Measurements from ENCODE around the gene IRAK2. TPM values are rescaled to one million over a fixed set of nuclear protein-coding genes. Genes with fewer than 3 reads are reported as not detected.

IRAK2 gene
- polyA plus RNA-seq, 10 donors: 0.51 to 0.83 (median 0.71) TPM

DNA sequence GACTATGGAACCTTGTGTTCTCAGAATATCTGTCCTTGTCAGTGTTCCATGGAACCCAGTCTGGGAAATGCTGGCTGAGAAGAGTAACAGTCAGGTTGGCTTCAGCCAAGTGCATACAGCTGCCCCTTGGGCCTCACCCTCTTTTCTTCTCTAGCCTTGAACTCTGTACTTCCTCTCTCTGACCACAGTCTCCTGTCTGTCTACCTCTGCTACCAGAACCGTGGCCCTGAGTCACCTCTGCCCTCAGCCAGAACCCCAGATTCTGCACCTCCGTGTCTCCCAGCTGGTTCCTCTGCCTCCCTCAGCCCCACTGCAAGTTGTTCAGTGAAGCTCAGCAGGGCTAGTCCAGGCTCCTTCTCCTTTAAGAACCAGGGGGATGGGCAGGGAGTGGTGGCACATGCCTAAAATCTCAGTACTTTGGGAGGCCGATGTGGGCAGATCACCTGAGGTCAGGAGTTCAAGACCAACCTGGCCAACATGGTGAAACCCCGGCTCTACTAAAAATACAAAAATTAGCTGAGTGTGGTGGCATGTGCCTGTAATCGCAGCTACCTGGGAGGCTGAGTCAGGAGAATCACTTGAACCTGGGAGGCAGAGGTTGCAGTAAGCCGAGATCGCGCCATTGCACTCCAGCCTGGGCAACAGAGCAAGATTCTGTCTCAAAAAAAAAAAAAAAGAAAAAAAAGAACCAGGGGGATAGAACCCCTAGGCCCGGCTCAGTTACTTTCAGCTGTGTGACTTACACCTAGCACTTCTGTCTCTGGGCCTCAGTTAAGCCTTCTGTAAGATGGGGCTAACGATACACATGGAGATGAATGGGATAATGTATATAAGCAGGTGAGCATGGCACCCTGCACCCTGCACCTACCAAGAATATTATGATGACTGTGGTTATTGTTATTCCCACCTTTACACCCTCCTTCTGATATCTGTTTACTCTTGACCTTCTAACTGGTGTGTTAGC, 59.2 kb downstream of the IRAK2 start:
- DNase-seq: no peak

DNA sequence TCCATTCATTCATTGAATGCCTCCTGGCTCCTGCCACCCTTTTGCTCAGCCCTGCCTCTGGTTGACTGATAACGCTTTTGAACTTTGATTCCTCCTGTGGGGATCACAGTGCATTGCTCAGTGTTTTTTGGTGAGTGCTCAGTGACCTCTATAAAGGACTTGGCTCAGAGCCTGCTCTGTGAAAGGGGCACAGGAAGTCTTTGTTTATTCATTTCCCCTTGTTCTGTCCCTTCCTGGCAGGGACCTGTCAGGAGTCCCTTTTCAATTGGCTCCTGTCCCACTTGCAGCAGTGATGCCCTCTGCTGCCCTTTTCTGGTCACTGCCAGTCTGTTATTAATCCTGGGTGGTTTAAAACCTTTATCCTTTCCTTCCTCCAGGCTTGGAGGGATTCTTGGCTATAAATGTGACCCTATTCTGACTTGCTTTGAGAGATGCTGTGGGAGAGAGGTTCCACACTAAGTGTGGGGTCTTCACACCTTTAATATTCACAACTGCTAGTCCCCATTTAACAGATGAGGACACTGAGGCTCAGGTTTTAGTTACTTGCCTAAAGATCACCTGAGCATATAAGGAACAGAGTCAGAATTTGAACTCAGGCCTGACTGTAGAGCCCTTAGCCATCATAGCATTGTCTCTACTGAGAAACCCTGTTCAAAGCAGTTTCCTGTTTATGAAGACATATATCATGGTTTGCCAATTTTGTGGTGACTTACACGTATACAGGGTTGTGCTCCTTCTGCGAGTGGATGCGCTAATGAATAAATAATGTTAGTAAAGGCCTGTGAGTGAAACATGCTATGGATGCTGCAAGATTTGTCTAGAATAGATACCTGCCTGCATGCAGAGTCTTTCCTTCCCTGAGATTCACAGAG, 60.3 kb downstream of the IRAK2 start:
- DNase-seq: peak; percentile 49 to 72 (median 65)

GRCh38 chr3:10226293-10226692, 61.6 kb downstream of the IRAK2 start:
- DNase-seq: no peak

DNA sequence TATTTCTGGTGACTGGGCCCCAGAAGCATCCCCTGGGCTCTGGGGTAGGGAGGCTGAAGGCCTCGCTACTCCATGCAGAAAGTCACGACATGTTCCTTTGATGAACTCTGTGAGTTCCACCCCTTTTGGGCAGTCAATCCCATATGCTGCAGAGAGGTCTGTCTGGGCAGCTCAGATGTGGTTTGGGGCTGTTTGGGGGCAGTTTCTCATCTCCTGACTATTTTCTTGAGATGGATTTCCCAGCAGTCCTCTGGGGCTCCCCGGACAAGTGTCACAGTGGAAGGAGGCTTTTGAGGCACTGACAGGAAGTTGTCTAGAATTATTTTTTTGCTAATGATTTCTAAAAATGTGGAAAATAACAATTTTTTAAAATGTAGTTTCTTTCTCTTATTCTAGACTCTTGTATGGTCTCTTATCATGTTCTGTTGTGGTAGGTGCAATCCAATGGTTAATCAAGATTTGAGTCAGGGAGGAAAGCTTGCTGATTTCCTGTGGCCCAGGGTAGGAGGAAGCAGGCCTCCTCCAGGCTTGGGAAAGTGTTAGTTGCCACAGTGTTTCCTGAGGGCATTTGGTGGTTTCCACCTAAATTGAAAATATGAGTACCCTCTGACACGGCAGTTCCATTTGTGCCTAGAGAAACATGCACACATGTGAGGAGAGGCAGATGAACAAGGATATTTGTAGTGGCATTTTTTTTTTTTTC, 63.7 kb downstream of the IRAK2 start:
- peak in 1 of 3 donors; percentile 26 for DNase-seq

GRCh38 chr3:10229576-10229975, 64.9 kb downstream of the IRAK2 start:
- DNase-seq: no peak

- peak in 2 of 3 donors; percentile 15 to 42 for DNase-seq
Observed at GRCh38 chr3:10232137-10232536, 67.4 kb downstream of the IRAK2 start.

DNA sequence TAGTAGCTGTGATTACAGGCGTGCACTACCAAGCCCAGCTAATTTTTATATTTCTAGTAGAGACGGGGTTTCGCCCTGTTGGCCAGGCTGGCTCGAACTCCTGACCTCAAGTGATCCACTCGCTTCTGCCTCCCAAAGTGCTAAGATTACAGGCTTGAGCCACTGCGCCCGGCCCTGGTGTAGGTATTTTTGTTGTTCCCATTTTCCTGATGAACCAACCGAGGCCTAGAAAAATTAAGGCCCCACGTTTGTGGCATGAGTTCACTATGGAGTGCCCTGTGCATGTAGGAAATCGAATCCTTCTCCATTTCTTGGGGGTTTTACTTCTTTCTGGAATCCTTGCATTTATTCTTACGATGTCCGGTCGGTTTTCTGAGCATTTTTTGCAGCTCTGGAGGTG, 69.3 kb downstream of the IRAK2 start:
- no peak for DNase-seq

DNA sequence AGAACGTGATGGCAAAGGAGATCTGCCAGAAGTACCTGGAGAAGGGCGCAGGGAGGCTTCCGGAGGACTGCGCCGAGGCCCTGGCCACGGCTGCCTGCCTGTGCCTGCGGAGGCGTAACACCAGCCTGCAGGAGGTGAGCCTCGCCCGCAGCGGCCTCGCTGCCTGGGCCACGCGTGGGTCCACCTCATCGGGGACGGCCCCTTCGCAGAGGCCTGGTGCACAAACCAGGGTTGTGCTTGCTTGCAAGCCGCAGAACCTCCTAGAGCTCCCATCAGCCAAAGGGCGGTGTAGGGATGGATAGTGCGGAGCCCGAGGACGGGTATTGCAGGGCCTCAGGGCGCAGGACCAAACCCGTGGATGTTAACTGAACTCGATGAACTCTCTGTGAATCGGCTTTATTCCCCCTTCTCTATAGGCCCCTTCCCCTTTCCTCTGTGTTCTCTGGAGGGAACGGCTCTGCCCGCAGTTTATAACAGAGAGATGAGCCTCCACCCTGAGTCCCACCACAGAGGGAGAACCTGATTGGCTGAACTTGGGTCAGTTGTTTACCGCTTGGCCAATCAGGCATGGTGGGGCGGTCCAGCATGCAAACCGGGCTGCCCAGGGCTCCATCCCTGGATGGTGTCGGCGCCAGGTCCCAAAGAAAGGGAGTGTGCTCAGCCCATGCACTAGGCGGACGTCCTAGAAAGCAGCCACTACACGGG, 70.0 kb downstream of the IRAK2 start:
- no peak for DNase-seq

- no peak for DNase-seq
Observed at GRCh38 chr3:10235551-10235950, 70.8 kb downstream of the IRAK2 start.

GRCh38 chr3:10238345-10239183, 73.8 kb downstream of the IRAK2 start:
- no peak for DNase-seq

DNA sequence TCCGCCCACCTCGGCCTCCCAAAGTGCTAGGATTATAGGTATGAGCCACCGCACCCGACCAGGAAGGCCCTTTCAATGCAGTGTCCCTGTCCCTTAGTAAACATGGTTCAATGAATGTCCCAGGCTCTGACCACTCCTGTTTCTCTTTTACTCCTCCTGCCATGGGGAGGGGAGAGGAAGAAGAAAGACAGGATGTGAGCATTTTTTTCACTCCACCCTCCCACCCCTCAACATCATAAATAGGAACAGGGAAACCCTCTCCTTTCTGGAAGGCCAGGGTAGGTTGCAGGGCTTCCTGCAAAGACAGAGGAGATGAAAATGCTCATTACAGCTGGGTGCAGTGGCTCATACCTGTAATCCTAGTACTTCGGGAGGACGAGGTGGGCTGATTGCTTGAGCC, 76.1 kb downstream of the IRAK2 start:
- no peak for DNase-seq

GRCh38 chr3:10242182-10243065, 77.7 kb downstream of the IRAK2 start:
- DNase-seq: peak; percentile 35 to 67 (median 47)

- DNase-seq: no peak
Observed at GRCh38 chr3:10244009-10244408, 79.3 kb downstream of the IRAK2 start.

DNA sequence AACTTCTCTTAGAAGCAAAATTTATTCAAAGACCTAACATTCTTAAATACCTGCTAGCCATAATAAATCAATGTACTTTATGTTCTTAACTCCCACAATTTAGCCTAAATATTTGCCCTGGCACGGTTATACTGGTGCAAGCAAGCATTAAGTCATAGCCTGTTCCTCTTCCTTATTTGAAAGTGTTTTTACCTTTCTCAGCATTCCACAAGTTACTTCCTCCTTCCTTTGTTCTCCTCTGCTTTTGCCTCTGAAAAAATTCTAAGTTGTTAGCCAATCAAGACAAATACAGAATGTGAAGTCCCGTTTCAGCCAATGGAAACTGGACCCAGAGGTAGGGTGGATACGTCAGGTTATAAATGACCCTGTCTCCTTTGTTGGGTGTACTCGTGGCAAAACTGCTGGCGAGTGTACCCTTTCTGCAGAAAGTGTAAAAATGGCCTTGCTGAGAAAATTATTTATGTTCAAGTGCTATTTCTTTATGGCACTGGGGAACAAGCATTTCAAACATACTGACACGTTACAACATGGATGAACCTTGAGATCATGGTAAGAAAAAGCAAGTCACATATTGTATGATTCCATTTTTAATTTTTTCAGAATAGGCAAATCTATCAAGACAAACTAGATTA, 80.5 kb downstream of the IRAK2 start:
- DNase-seq: no peak

DNA sequence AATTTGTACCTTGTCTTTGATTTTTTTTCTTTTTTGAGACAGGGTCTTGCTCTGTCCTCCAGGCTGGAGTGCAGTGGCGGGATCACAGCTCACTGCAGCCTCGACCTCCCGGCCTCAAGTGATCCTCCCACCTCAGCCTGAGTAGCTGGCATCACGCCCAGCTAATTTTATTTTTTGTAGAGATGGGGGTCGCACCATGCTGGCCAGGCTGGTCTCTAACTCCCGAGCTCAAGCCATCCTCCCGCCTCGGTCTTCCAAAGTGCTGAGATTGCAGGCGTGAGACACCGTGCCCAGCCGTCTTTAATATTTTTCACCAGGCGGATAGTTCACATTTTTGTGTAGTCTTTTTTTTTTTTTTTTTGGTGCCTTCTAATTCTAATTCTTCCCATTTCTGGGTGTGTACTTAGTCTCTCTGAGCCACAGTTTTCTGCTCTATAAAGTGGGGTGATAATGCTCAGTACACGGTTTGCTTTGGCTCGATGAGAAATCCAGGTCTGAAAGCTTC, 83.0 kb downstream of the IRAK2 start:
- no peak for DNase-seq

- DNase-seq: peak; percentile 96 to 98 (median 97)
Observed at GRCh38 chr3:10248184-10248983, 83.7 kb downstream of the IRAK2 start, which contains the start of gene TATDN2. TATDN2 (plus strand) TSS chr3:10248459; CDS start chr3:10249201, 742 bp downstream.

GRCh38 chr3:10248984-10249748, 84.4 kb downstream of the IRAK2 start:
- no peak for DNase-seq

Data from muscle of back (tissue), 11 donors.